LHCN-M2 (cell line): Measurements from ENCODE around the gene FNDC3B. TPM values are rescaled to one million over a fixed set of nuclear protein-coding genes. Genes with fewer than 3 reads are reported as not detected.
"Not testable (repeated sequence)": the region's sequence is repeated elsewhere in the genome, so short reads cannot be mapped to it uniquely, and the experiment has no call there.

Experiments
- DNase-seq: peaks from one replicate; pipeline ENCODE4 v3.0.0-alpha.2; 2012; ENCODE audit warnings: low read depth
- total RNA-seq: library from RNA; depleted of rRNA; stranded (reverse); fragments of >200 nt; gene quantifications from 2 replicates; pipeline ENCODE4 v1.2.3, GENCODE V29; 2014

Gene FNDC3B
- total RNA-seq, 1 experiment from 2014 or later = 40.4 TPM

- DNase-seq = no peak
Measured at GRCh38 chr3:172233474-172234277, 194.3 kb downstream of the FNDC3B start.

GRCh38 chr3:172235698-172236097 is 196.3 kb downstream of the FNDC3B start:
- DNase-seq = no peak

GRCh38 chr3:172236771-172237742 is 197.7 kb downstream of the FNDC3B start:
- no peak for DNase-seq

GRCh38 chr3:172238188-172238587 is 198.8 kb downstream of the FNDC3B start:
- DNase-seq = no peak

GRCh38 chr3:172239218-172239790 is 199.9 kb downstream of the FNDC3B start:
- no peak for DNase-seq

GRCh38 chr3:172241405-172241804 is 202.0 kb downstream of the FNDC3B start:
- DNase-seq = no peak

GRCh38 chr3:172242471-172242870 is 203.1 kb downstream of the FNDC3B start:
- not testable (repeated sequence) for DNase-seq

- not testable (repeated sequence) for DNase-seq
Measured at GRCh38 chr3:172243376-172243775, 204.0 kb downstream of the FNDC3B start.

- peak; percentile 36 for DNase-seq
Measured at GRCh38 chr3:172244011-172244410, 204.6 kb downstream of the FNDC3B start.

- no peak for DNase-seq
Measured at GRCh38 chr3:172245241-172245640, 205.9 kb downstream of the FNDC3B start.

GRCh38 chr3:172246107-172246844 is 206.9 kb downstream of the FNDC3B start:
- DNase-seq = peak; percentile 35

GRCh38 chr3:172247525-172248274 is 208.3 kb downstream of the FNDC3B start:
- DNase-seq = no peak

GRCh38 chr3:172249039-172249438 is 209.7 kb downstream of the FNDC3B start:
- peak; percentile 57 for DNase-seq

- no peak for DNase-seq
Measured at GRCh38 chr3:172251211-172251610, 211.8 kb downstream of the FNDC3B start.

GRCh38 chr3:172253200-172253599 is 213.8 kb downstream of the FNDC3B start:
- no peak for DNase-seq

GRCh38 chr3:172254542-172254941 is 215.2 kb downstream of the FNDC3B start:
- no peak for DNase-seq

- DNase-seq = not testable (repeated sequence)
Measured at GRCh38 chr3:172255321-172255720, 215.9 kb downstream of the FNDC3B start.

- peak; percentile 36 for DNase-seq
Measured at GRCh38 chr3:172256101-172256734, 216.8 kb downstream of the FNDC3B start.

- no peak for DNase-seq
Measured at GRCh38 chr3:172257648-172258400, 218.4 kb downstream of the FNDC3B start.
